ENCODE results near the gene ZSCAN5A.
"Not testable (repeated sequence)": the region's sequence is repeated elsewhere in the genome, so short reads cannot be mapped to it uniquely, and the experiment has no call there.

The ZSCAN5A gene

DNA sequence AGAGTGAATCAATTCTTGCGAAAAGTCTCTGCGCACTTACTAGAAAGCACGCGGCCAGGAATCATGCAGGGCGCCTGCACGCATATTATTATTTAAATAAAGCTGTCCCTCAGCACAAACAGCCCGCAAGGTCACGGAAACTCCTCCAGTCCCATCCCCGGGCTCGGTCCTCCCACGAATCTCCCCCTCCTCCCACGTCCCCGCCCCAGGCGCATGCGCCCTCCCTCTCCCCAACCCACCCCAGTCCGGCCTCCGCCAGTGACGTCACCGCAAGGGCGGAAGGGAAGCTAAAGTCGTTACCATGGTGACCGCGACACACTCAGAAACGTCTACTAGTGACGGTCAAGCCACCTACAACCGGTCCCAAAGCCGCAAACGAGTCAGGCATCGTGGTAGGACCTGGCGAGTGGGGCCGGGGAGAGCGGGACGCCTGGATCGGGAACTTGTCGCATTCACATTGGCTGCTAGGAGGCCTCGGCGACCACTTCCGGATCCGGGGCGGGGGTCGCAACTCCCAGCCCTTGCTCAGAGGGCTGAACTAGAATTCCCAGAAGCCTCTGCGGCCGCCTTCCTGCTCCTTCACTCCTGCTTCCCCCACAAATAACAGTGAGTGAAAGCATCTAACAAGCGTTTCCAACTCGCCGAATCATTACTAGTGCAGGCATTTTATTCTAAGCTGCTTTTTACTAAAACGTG lies at the start of gene ZSCAN5A:
Gene ZSCAN5A, minus strand, starts transcription at position 459 of the 696 bp plus-strand sequence. CDS start 89,793 bp downstream, outside the sequence.
- peak; percentile 95 for DNase-seq (ENCODE audit: low read depth)

- DNase-seq (ENCODE audit: low read depth): no peak
These were observed 46.2 kb upstream of the ZSCAN5A start for GRCh38 chr19:56360841-56361240.

GRCh38 chr19:56356944-56357343 lies 42.3 kb upstream of the ZSCAN5A start:
- DNase-seq (ENCODE audit: low read depth): no peak

- no peak for DNase-seq (ENCODE audit: low read depth)
These were observed 40.9 kb upstream of the ZSCAN5A start for GRCh38 chr19:56355517-56355916.

DNA sequence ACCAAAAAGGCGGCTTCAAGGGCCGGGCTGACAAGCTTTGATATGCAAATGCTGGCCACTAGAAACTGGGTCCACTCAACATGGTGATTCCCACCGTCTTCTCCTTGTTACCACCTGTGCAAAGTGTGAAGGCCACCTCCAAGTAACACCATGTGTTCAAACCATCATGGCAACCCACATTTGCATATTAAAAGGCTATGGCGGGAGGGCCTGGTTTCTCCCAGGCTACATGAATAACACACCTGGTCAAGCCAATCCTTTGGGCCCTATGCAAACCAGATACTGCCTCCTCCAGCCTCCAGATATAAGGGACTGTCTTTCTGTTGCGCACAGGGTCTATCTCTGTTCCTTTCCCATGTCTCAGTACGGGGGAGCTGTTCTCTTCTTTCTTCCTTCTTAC lies 36.6 kb upstream of the ZSCAN5A start:
- no peak for DNase-seq (ENCODE audit: low read depth)

DNA sequence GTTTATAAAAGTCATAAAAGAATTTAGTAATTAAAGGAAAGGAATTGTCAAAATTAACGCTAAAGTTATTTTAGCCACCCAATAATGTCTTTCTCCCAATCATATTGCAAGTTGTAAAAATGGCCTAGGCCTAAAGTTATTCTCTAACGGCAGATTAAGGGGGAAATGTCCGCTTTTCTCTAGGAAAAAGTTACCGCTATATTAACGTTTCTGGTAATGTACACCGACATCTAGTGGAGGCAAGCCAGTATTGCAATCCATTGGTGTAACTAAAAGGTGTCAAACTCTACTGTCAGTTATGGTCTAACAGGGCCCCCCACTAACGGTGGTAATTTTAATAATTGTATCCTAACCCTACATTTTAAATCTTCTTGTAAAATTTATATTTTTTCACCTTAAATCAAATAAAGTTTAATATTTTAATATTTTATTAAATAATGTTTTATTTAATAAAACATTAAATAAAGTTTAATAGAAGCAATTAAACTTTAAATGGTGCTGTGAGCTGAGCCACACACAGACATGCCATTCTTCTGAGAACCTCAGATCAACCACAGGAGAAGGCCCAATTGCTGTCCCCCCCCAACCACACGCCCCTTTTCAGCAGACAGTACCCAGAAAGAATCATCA lies 35.9 kb upstream of the ZSCAN5A start:
- peak; percentile 15 for DNase-seq (ENCODE audit: low read depth)

DNA sequence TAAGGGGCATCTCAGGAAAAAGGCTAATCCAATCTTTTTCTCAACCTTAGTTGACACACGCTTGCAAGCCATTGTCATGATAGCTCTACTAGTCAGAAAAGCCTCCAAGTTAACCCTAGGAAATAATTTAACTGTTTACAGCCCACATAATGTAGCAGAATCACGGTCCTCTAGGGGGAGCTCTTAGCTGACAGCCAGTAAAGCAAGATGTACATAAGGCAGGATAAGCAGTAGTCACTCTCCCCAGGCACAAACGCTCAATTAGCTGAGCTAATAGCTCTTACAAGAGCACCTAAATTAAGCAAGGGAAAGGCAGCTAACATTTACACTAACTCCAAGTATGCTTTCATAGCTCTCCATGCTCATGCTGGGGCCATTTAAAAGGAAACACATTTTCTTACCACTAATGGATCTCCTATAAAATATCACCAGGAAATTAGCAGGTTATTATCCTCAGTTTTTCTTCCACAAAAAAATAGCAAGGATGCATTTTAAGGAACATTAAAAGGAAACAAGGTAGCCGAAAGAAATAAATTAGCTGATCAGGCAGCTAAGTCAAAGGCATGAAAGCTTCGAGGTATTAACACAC lies 33.7 kb upstream of the ZSCAN5A start:
- DNase-seq (ENCODE audit: low read depth): no peak

- DNase-seq (ENCODE audit: low read depth): no peak
These were observed 32.6 kb upstream of the ZSCAN5A start for GRCh38 chr19:56347163-56347778.

- no peak for DNase-seq (ENCODE audit: low read depth)
These were observed 27.3 kb upstream of the ZSCAN5A start for GRCh38 chr19:56341948-56342347.

GRCh38 chr19:56339031-56339430 lies 24.4 kb upstream of the ZSCAN5A start:
- not testable (repeated sequence) for DNase-seq (ENCODE audit: low read depth)

GRCh38 chr19:56337077-56337476 lies 22.4 kb upstream of the ZSCAN5A start:
- not testable (repeated sequence) for DNase-seq (ENCODE audit: low read depth)

DNA sequence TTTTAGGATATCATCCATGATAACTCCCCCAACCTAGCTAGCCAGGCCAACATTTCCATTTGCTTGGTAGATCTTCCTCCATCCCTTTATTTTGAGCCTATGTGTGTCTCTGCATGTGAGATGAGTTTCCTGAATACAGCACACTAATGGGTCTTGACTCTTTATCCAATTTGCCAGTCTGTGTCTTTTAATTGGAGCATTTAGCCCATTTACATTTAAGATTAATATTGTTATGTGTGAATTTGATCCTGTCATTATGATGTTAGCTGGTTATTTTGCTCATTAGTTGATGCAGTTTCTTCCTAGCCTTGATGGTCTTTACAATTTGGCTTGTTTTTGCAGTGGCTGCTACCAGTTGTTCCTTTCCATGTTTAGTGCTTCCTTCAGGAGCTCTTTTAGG lies 20.7 kb upstream of the ZSCAN5A start:
- not testable (repeated sequence) for DNase-seq (ENCODE audit: low read depth)

- DNase-seq (ENCODE audit: low read depth): peak; percentile 14
These were observed 18.9 kb upstream of the ZSCAN5A start for GRCh38 chr19:56333506-56333905.

DNA sequence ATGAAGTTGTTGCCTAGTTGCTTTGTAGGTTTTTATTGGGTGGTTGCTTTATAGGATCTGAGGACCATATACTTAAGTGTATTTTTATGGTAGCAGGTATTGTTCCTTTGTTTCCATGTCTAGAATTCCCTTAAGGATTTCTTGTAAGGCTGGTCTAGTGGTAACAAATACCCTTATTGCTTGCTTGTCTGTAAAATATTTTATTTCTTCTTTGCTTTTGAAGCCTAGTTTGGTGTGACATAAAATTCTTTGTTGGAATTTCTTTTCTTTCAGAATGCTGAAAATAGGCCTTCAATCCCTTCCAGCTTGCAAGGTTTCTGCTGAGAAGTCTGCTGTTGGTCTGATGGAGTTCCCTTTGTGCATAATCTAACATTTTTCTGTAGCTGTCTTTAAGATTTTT lies 18.1 kb upstream of the ZSCAN5A start:
- DNase-seq (ENCODE audit: low read depth): no peak

GRCh38 chr19:56324436-56324835 lies 9.8 kb upstream of the ZSCAN5A start:
- no peak for DNase-seq (ENCODE audit: low read depth)

DNA sequence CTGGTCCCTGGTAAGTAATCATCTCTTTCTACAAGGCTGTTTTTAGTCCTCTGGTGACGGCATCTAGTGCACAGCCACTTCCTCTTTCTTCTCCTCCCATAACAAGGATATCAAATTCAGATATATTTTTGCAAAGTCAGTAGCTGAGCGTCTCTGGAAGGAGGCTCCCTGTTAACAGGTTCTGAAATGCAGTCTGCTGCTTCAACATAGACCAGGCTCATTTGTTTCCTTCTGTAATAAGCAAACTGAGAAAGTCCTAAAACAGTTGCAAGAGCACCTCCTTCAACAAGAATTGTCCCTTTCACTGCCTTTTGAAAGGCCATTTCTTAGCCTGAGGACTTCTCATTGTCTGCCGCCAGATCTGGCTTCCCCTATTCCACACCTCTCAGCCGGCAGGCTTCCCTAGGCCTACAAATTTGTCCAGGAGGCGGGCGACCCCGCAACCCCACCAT lies 7.4 kb upstream of the ZSCAN5A start:
- no peak for DNase-seq (ENCODE audit: low read depth)

- no peak for DNase-seq (ENCODE audit: low read depth)
These were observed 6.8 kb upstream of the ZSCAN5A start for GRCh38 chr19:56321254-56321988.

DNA sequence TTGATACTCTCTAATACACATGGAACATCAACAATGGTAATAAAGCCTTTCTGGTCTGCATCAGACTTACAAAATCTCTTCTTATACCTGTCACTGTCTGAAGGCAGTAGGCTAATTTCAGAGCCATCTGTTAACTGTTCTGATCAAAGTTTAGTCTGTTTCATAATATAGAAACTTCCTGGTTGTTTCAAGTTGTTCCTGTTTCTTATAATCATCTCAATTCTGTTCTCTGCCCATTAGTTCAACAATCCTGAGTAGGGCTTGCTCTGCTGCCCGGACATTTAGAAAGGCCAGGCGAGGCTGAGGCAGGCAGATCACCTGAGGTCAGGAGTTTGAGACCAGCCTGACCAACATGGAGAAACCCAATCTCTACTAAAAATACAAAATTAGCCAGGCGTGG lies 5.4 kb upstream of the ZSCAN5A start:
- no peak for DNase-seq (ENCODE audit: low read depth)

DNA sequence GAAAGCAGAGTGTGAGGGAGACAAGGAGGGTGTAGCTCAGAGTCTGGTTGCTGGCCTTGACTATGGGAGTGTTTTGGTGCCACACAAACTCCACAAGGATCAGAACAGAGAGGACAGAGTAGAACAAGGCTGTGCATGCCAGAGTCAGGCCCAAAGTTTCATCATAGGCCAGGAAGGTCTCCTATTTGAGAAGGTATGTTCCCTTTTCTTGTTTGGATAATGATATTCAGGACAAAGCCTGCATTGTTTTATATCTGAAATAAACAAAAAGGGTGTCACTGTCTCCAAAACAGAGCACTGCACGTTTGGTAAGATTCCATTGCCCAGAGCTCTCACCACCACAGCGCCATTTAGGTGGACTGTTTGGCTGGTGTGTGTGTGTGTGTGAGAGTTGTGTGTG lies 3.1 kb upstream of the ZSCAN5A start:
- DNase-seq (ENCODE audit: low read depth): no peak

DNA sequence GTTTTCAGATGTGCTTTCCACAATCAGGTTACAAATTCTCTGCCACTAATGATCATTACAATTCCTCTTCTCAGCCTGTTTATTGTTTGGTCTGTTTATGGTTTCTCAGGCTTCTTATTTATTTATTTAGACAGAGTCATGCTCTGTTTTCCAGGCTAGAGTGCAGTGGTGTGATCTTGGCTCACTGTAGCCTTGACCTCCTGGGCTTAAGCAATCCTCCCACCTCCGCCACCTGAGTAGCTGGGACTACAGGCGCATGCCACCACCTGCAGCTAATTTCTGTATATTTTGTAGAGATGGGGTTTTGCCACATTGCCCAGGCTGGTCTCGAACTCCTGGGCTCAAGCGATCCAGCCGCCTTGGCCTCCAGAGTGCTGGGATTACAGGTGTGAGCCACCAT lies 2.1 kb upstream of the ZSCAN5A start:
- DNase-seq (ENCODE audit: low read depth): no peak

DNA sequence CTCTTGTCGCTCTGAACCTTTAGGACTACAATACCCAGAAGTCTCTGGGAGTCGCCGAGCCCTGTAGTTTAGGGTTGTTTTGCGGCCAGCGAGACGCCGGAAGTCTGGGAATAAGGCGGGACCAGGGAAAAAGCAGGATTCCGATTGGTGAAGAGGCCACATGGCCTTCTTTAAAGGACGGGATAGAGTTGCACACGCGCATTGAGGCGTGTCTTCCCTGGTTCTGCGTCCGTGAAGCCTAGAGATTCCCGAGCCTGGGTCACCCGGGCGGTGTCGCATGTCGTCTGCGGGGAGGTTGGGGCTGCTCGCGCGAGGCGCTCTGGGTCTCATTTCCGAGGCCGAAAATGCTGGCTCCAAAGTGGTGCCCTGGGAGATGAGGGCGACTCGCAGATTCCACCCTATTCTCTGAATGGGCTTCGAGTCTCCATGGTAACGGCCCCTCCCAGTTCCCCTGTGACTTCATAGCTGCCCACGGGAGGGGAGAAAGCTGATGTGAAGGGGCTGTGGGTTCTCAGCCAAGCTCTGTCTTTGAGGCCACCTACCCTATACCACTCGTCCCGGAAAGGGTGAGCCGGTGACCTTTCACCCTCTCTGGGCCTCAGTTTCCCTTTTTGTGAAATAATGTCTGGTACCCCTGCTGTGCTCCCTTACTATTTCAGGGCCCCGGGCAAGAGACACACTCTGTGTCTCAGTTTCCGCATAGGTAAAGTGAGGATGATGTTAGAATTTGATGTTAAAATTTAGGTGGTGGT lies 614 bp upstream of the ZSCAN5A start:
- peak; percentile 81 for DNase-seq (ENCODE audit: low read depth)

DNA sequence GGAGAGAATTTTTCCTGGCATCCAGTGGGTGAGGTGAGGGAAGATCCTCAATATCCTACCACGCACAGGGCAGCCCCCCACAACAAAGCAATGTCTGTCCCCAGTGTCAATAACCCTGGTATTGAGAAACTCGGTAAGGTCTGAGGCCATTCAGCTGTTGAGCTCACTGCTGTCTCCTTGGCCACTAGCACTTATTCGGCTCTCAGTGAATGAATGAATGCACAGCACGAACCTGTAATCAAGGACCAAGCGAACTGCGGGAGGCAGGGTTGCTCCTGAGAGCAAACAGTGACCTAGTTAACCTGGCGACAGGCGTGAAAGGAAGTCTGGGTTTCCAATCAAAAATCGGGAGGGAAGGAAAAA lies 640 bp downstream of the ZSCAN5A start:
- no peak for DNase-seq (ENCODE audit: low read depth)

Data from stimulated activated CD8-positive, alpha-beta memory T cell treated with anti-CD3 and anti-CD28 coated beads, Interleukin-15, amount 100 ng/mL, for 1 hour (primary cell).